ENCODE measurements around the gene UBTF. TPM values are rescaled to one million over a fixed set of nuclear protein-coding genes. Genes with fewer than 3 reads are reported as not detected.

Gene UBTF
- total and polyA plus RNA-seq, 9 of the 15 experiments (the other 6 are each of a cell fraction or from before 2014, with no cell fraction given) = 1.2 to 113 (median 83.6) TPM

- H3K36me3 ChIP-seq (ENCODE audit: control insufficient read depth, insufficient read depth, low read length) = peaks cover 12% of the 10 kb centered on the region
- H3K79me2 ChIP-seq (ENCODE audit: control insufficient read depth, insufficient read depth, low read length) = peaks cover 35% of the 10 kb centered on the region
- no peaks in the 10 kb centered on the region for H3K27me3 ChIP-seq (ENCODE audit: control insufficient read depth in 2 of 2, insufficient read depth in 2 of 2, low read length in 2 of 2)
- H3K4me2 ChIP-seq (ENCODE audit: insufficient read depth, low read length) = peak overlapping the region; percentile 78; the same call in 1 of the 2 replicates
- peak overlapping the region in 1 of 2 experiments; percentile 97; a peak in 2 of 4 replicates for H3K9ac ChIP-seq (ENCODE audit: insufficient read depth in 1 of 2, low read depth in 2 of 2, low read length in 2 of 2)
- intact Hi-C loops (cut with micrococcal nuclease) (loop anchor here (2.0 kb wide), 1 partner anchor 25 kb away; no protein-coding TSS in a partner anchor), in situ Hi-C loops (cut with MboI) (no loop called here)
- no peaks in the 10 kb centered on the region for H3K9me3 ChIP-seq (replicated peaks; ENCODE audit: control insufficient read depth, insufficient read depth, low read depth, low read length)
- TSS peak; percentile 40 for BruUV-seq (replicated peaks)
- no peak overlapping the region for H2AFZ ChIP-seq (ENCODE audit: low read depth, low read length)
- ATAC-seq (no peak), DNase-seq (ENCODE audit: extremely low read depth in 1 of 4, low spot score in 3 of 4) (no peak), FAIRE-seq (no peak)
- no peaks in the 10 kb centered on the region for H4K20me1 ChIP-seq (replicated peaks; ENCODE audit: control insufficient read depth, insufficient read depth, low read length)
- peaks cover 12 to 35% of the 10 kb centered on the region in 2 experiments for H3K4me1 ChIP-seq (replicated peaks in 1 of 2; ENCODE audit: control insufficient read depth in 2 of 2, insufficient read depth in 2 of 2, low read length in 2 of 2)
- CTCF ChIA-PET (ENCODE audit: low intra/inter-chr PET ratio) = no interaction called here
- TF ChIP-seq ZNF778 (CRISPR knock-in tag; IDR thresholded peaks at IDR 0.05) = no peak
- TF ChIP-seq ZNF561 (CRISPR knock-in tag; conservative IDR thresholded peaks at IDR 0.05) = 0 out of 2 replicates have a peak, but pooled peaks have one; percentile 33
- H3K9me1 ChIP-seq (ENCODE audit: control insufficient read depth, insufficient read depth, low read length) = no peaks in the 10 kb centered on the region
- no peak overlapping the region; the same call in 1 of the 2 replicates for H3K4me3 ChIP-seq
- H3K27ac ChIP-seq (ENCODE audit: extremely low read depth, low read depth, low read length) = no peak overlapping the region
- POLR2A ChIA-PET = interaction anchor here (0.8 to 2.8 kb wide), 6 partner anchors 8 to 45 kb away, joined by 3 to 16 read pairs (median 5); no protein-coding TSS in a partner anchor
- 56% methylated on average over 7 of the region's 17 CpGs for WGBS (ENCODE audit: insufficient coverage, low coverage, missing lambda C conversion rate)
Observed at GRCh38 chr17:44221862-44222111, 2.3 kb upstream of the UBTF start.

GRCh38 chr17:44221084-44221861, 1.8 kb upstream of the UBTF start:
- no peaks in the 10 kb centered on the region for H4K20me1 ChIP-seq (replicated peaks; ENCODE audit: control insufficient read depth, insufficient read depth, low read length)
- H3K4me2 ChIP-seq (ENCODE audit: insufficient read depth, low read length) = peak overlapping the region; percentile 78
- H3K79me2 ChIP-seq (ENCODE audit: control insufficient read depth, insufficient read depth, low read length) = peaks cover 40% of the 10 kb centered on the region
- H2AFZ ChIP-seq (ENCODE audit: low read depth, low read length) = peak overlapping the region; percentile 88
- peak overlapping the region; percentile 47 to 97 for H3K9ac ChIP-seq (ENCODE audit: insufficient read depth in 1 of 2, low read depth in 2 of 2, low read length in 2 of 2)
- in situ Hi-C loops (cut with MboI) (no loop called here), intact Hi-C loops (cut with micrococcal nuclease) (loop anchor here (2.0 kb wide), 1 partner anchor 26 kb away; no protein-coding TSS in a partner anchor)
- 4% methylated on average over 39 of the region's 54 CpGs for WGBS (ENCODE audit: insufficient coverage, low coverage, missing lambda C conversion rate)
- no TSS peak for BruUV-seq (replicated peaks)
- peak; percentile 67 to 85 (median 75) for DNase-seq (ENCODE audit: extremely low read depth in 1 of 4, low spot score in 3 of 4)
- H3K4me1 ChIP-seq (replicated peaks in 1 of 2; ENCODE audit: control insufficient read depth in 2 of 2, insufficient read depth in 2 of 2, low read length in 2 of 2) = peaks cover 16 to 35% of the 10 kb centered on the region in 2 experiments
- H3K27ac ChIP-seq (ENCODE audit: extremely low read depth, low read depth, low read length) = peak overlapping the region; percentile 68
- no peaks in the 10 kb centered on the region for H3K27me3 ChIP-seq (ENCODE audit: control insufficient read depth in 2 of 2, insufficient read depth in 2 of 2, low read length in 2 of 2)
- no peaks in the 10 kb centered on the region for H3K9me3 ChIP-seq (replicated peaks; ENCODE audit: control insufficient read depth, insufficient read depth, low read depth, low read length)
- peak overlapping the region; percentile 83 for H3K4me3 ChIP-seq
- ATAC-seq = peak; percentile 66
- FAIRE-seq = peak; percentile 58
- H3K9me1 ChIP-seq (ENCODE audit: control insufficient read depth, insufficient read depth, low read length) = no peaks in the 10 kb centered on the region
- H3K36me3 ChIP-seq (ENCODE audit: control insufficient read depth, insufficient read depth, low read length) = peaks cover 17% of the 10 kb centered on the region
- POLR2A ChIA-PET = interaction anchor here (0.8 to 2.8 kb wide), 6 partner anchors 9 to 45 kb away, joined by 3 to 16 read pairs (median 5); no protein-coding TSS in a partner anchor
- CTCF ChIA-PET (ENCODE audit: low intra/inter-chr PET ratio) = no interaction called here
- TF ChIP-seq SAFB (IDR thresholded peaks at IDR 0.05; ENCODE audit: borderline replicate concordance, low read depth, low read length) (no peak), RNF219 (CRISPR knock-in tag; IDR thresholded peaks at IDR 0.05) (no peak), NONO (IDR thresholded peaks at IDR 0.05; ENCODE audit: low read depth in 2 of 2, low read length in 1 of 2) (0 out of 4 replicates have a peak, but pooled peaks of 1 of the 2 experiments have one; percentile 29), TFAP4 (CRISPR knock-in tag; IDR thresholded peaks at IDR 0.05; ENCODE audit: borderline replicate concordance) (peak; percentile 82), SRF (CRISPR knock-in tag; IDR thresholded peaks at IDR 0.05) (0 out of 4 replicates have a peak, but pooled peaks of 1 of the 2 experiments have one; percentile 17)

Data from K562 (cell line).